ENCODE data around the gene GXYLT2.

Gene GXYLT2

GRCh38 chr3:73026111-73026759, 138.4 kb downstream of the GXYLT2 start:
- no peaks in the 10 kb centered on the region for H3K9me3 ChIP-seq (ENCODE audit: insufficient read depth, low read length, severe bottlenecking)
- H3K36me3 ChIP-seq (ENCODE audit: insufficient read depth, low read length), result peaks cover 34% of the 10 kb centered on the region
- TF ChIP-seq CTCF (IDR thresholded peaks at IDR 0.05; ENCODE audit: borderline replicate concordance, extremely low read depth, low read length, poor library complexity, severe bottlenecking), result no peak
- no peak for TF ChIP-seq EZH2 (IDR thresholded peaks at IDR 0.05; ENCODE audit: borderline replicate concordance, low read depth, low read length, severe bottlenecking)
- no peak overlapping the region for H3K9ac ChIP-seq (ENCODE audit: low read depth, low read length)
- no peak overlapping the region for H3K4me2 ChIP-seq (ENCODE audit: insufficient read depth, low read length)
- no peak overlapping the region for H3K4me3 ChIP-seq (ENCODE audit: low read depth in 1 of 2, low read length in 2 of 2)
- H3K27ac ChIP-seq (ENCODE audit: low read length), result no peak overlapping the region
- ATAC-seq (ENCODE audit: insufficient read depth, low read depth) (no peak), DNase-seq (no peak)
- H3K27me3 ChIP-seq (ENCODE audit: insufficient read depth, low read length, poor library complexity), result no peaks in the 10 kb centered on the region
- no peak overlapping the region for H2AFZ ChIP-seq (ENCODE audit: low read depth, low read length)
- H4K20me1 ChIP-seq (ENCODE audit: insufficient read depth, low read length), result peaks cover 91% of the 10 kb centered on the region
- H3K4me1 ChIP-seq (ENCODE audit: insufficient read depth, low read length), result 0 out of 2 replicates have a peak, but pooled peaks cover 2% of the 10 kb centered on the region
- peaks cover 100% of the 10 kb centered on the region for H3K79me2 ChIP-seq (ENCODE audit: insufficient read depth, low read length)

Measured in DND-41 (cell line).